ENCODE results near the gene UNC5C. TPM values are rescaled to one million over a fixed set of nuclear protein-coding genes. Genes with fewer than 3 reads are reported as not detected.
A peak's percentile ranks its signal among the peaks of the same experiment; 100 is the strongest.

Gene UNC5C
- total RNA-seq, 1 donor from 2014 or later = 0.39 TPM

DNA sequence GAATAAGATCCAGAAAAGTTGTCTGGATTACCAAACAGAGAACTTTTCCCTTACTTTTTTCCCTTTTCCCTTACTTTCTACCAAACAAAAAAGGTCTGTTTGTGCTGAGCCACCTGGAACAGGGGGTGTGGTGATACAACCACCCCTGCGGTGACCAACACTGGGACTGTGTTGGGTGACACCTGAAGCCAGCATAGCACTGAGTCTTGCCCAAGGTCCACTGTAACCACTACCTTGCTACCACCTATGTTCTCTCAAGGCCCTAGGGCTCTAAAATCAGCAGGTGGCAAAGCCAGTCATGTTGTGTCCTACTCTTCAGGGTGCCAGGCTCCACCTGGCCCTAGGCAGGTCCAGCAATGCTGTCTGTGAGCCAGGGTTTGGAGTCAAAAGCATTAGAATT, 22.8 kb upstream of the UNC5C start:
- H3K4me2 ChIP-seq = no peak overlapping the region
- no peak overlapping the region for H3K9ac ChIP-seq
- H3K79me2 ChIP-seq (ENCODE audit: low read depth) = no peaks in the 10 kb centered on the region
- Mint-ChIP-seq H3K4me1 (peaks cover 7% of the 10 kb centered on the region), H3K27me3 (ENCODE audit: insufficient read depth, low read depth) (peaks cover 3% of the 10 kb centered on the region), H3K4me3 (no peak overlapping the region), H3K36me3 (peaks cover 7% of the 10 kb centered on the region), H3K9me3 (peaks cover 45% of the 10 kb centered on the region), H3K27ac (no peak overlapping the region)
- H3K4me3 ChIP-seq = no peak overlapping the region
- no peaks in the 10 kb centered on the region for H3K4me1 ChIP-seq
- no peaks in the 10 kb centered on the region for H4K20me1 ChIP-seq (ENCODE audit: low read depth)
- TF ChIP-seq EZH2 (IDR thresholded peaks at IDR 0.05) (no peak), EZH2phosphoT487 (IDR thresholded peaks at IDR 0.05) (no peak)
- TF ChIP-seq, protein P1, sequence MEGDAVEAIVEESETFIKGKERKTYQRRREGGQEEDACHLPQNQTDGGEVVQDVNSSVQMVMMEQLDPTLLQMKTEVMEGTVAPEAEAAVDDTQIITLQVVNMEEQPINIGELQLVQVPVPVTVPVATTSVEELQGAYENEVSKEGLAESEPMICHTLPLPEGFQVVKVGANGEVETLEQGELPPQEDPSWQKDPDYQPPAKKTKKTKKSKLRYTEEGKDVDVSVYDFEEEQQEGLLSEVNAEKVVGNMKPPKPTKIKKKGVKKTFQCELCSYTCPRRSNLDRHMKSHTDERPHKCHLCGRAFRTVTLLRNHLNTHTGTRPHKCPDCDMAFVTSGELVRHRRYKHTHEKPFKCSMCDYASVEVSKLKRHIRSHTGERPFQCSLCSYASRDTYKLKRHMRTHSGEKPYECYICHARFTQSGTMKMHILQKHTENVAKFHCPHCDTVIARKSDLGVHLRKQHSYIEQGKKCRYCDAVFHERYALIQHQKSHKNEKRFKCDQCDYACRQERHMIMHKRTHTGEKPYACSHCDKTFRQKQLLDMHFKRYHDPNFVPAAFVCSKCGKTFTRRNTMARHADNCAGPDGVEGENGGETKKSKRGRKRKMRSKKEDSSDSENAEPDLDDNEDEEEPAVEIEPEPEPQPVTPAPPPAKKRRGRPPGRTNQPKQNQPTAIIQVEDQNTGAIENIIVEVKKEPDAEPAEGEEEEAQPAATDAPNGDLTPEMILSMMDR (IDR thresholded peaks at IDR 0.05) = no peak
- H3K36me3 ChIP-seq = no peaks in the 10 kb centered on the region
- no peaks in the 10 kb centered on the region for H3K27me3 ChIP-seq
- no peak overlapping the region for H2AFZ ChIP-seq (replicated peaks)
- no peaks in the 10 kb centered on the region for H3F3A ChIP-seq (ENCODE audit: low read depth)
- no peak overlapping the region for H3K27ac ChIP-seq
- DNase-seq (ENCODE audit: low spot score) = no peak
- H3K9me3 ChIP-seq (ENCODE audit: low read depth) = no peaks in the 10 kb centered on the region

- no peak for TF ChIP-seq EZH2phosphoT487 (IDR thresholded peaks at IDR 0.05)
- TF ChIP-seq, protein P1 (IDR thresholded peaks at IDR 0.05) = no peak
- TF ChIP-seq EZH2 (IDR thresholded peaks at IDR 0.05) = no peak
- Histone ChIP-seq H3K27ac (no peak overlapping the region), H3K36me3 (no peaks in the 10 kb centered on the region), H3K9ac (no peak overlapping the region), H3K4me3 (no peak overlapping the region), H4K20me1 (ENCODE audit: low read depth) (no peaks in the 10 kb centered on the region), H3K27me3 (no peaks in the 10 kb centered on the region), H3K79me2 (ENCODE audit: low read depth) (no peaks in the 10 kb centered on the region), H3K4me1 (no peaks in the 10 kb centered on the region), H2AFZ (replicated peaks) (peak overlapping the region; percentile 91), H3K4me2 (no peak overlapping the region), H3K9me3 (ENCODE audit: low read depth) (no peaks in the 10 kb centered on the region), H3F3A (ENCODE audit: low read depth) (no peaks in the 10 kb centered on the region)
- Mint-ChIP-seq H3K4me1 (peaks cover 12% of the 10 kb centered on the region), H3K4me3 (no peak overlapping the region), H3K27ac (peak overlapping the region; percentile 64), H3K27me3 (ENCODE audit: insufficient read depth, low read depth) (peaks cover 6% of the 10 kb centered on the region), H3K9me3 (peaks cover 4% of the 10 kb centered on the region), H3K36me3 (no peaks in the 10 kb centered on the region)
- no peak for DNase-seq (ENCODE audit: low spot score)
Measured at GRCh38 chr4:95563638-95564337, 15.0 kb upstream of the UNC5C start.

DNA sequence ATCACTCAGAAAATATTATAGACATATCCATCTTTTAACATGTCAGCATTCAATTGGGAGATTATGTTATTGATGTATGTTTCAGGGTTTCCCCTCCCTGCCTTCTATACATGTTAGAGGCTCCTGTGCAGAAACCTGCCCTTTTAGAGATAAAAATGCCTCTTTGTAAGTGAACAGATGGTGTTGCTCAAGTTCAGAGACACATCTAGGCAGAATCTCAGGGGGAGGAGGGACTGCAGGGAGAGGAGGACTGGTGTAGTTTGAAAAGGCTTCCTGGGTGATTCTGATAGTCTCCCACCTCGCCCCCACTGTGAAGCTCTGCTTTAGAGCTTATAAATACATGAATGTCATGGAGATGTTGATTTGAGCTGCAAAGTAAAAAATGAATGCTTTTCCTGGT, 12.0 kb upstream of the UNC5C start:
- Histone ChIP-seq H3F3A (ENCODE audit: low read depth) (no peaks in the 10 kb centered on the region), H3K27ac (no peak overlapping the region), H3K36me3 (no peaks in the 10 kb centered on the region), H4K20me1 (ENCODE audit: low read depth) (no peaks in the 10 kb centered on the region), H3K4me2 (no peak overlapping the region), H3K79me2 (ENCODE audit: low read depth) (no peaks in the 10 kb centered on the region), H3K4me3 (no peak overlapping the region), H3K9me3 (ENCODE audit: low read depth) (no peaks in the 10 kb centered on the region), H3K27me3 (no peaks in the 10 kb centered on the region), H2AFZ (replicated peaks) (no peak overlapping the region), H3K4me1 (no peaks in the 10 kb centered on the region), H3K9ac (no peak overlapping the region)
- no peak for DNase-seq (ENCODE audit: low spot score)
- peaks cover 6% of the 10 kb centered on the region for H3K27me3 Mint-ChIP-seq (ENCODE audit: insufficient read depth, low read depth)
- H3K27ac Mint-ChIP-seq = no peak overlapping the region
- TF ChIP-seq, protein P1 (IDR thresholded peaks at IDR 0.05) = no peak
- no peak for TF ChIP-seq EZH2 (IDR thresholded peaks at IDR 0.05)
- TF ChIP-seq EZH2phosphoT487 (IDR thresholded peaks at IDR 0.05) = no peak
- H3K4me1 Mint-ChIP-seq = peaks cover 12% of the 10 kb centered on the region
- H3K9me3 Mint-ChIP-seq = no peaks in the 10 kb centered on the region
- no peak overlapping the region for H3K4me3 Mint-ChIP-seq
- H3K36me3 Mint-ChIP-seq = no peaks in the 10 kb centered on the region

Measured in neural progenitor cell (in vitro differentiated cells).